K562 (cell line): Measurements from ENCODE around the gene TCF23. TPM values are rescaled to one million over a fixed set of nuclear protein-coding genes. Genes with fewer than 3 reads are reported as not detected.

ENCODE experiments used
- ATAC-seq: fragments of 200-7000 bp; cut with Tn5 transposase; 3 replicates; pipeline ENCODE4 v1.9.1; 2020; ENCODE audit warnings: moderate library complexity
- BruUV-seq: library from RNA; stranded (reverse); fragments of 400-500 nt; replicated peaks from 2 replicates; lab custom pipeline; 2021; lab: Mats Ljungman, UMichigan
- CTCF ChIA-PET: fragments of 300-600 bp; formaldehyde crosslinking; extraction: SDS; loops from one replicate; lab custom pipeline; 2021; ENCODE audit warnings: low intra/inter-chr PET ratio; lab: Yijun Ruan, JAX
- POLR2A ChIA-PET: fragments of 300-600, 350-650 bp; sonication (Branson Sonifier 250); formaldehyde crosslinking; extraction: SDS; loops from one replicate; lab custom pipeline; 2021; ENCODE audit warnings: antibody characterized with exemption, inconsistent platforms; lab: Yijun Ruan, JAX
- DNase-seq, 4 experiments: peaks; one replicate each; pipeline versions ENCODE4 v3.0.0 to v3.0.0-alpha.2; 2011 to 2018; ENCODE audit warnings: low spot score in 3 of 4, mixed read lengths in 3 of 4; ENCODE audit errors: extremely low read depth in 1 of 4
- FAIRE-seq: peaks from 2 replicates; lab custom pipeline; 2011; peaks lifted over from hg19 to GRCh38; lab: Jason Lieb, UNC
- H2AFZ ChIP-seq: 2 replicates; pipeline ENCODE4 v1.6.0; 2011; ENCODE audit warnings: low read depth, low read length, control low read depth, inconsistent platforms
- H3K27ac ChIP-seq: fragments of 200-600 bp; 3 replicates; pipeline ENCODE4 v1.8.0; 2011; ENCODE audit warnings: low read depth, mild to moderate bottlenecking, control low read depth, inconsistent platforms, low read length, moderate library complexity, mixed read lengths; ENCODE audit errors: extremely low read depth
- H3K27me3 ChIP-seq, 2 experiments: fragments of 300-600 bp in 1 of 2; 2 replicates in 1 of 2; 3 replicates in 1 of 2; pipeline versions ENCODE4 v1.6.0 to v1.8.0; 2011; ENCODE audit warnings: inconsistent platforms in 2 of 2, low read length in 2 of 2, mild to moderate bottlenecking in 1 of 2, mixed read lengths in 1 of 2, moderate library complexity in 1 of 2; ENCODE audit not compliant: control insufficient read depth in 2 of 2, insufficient read depth in 2 of 2
- H3K36me3 ChIP-seq: fragments of 300-600 bp; 3 replicates; pipeline ENCODE4 v1.8.0; 2011; ENCODE audit warnings: mild to moderate bottlenecking, low read length, inconsistent platforms; ENCODE audit not compliant: control insufficient read depth, insufficient read depth
- H3K4me1 ChIP-seq, 2 experiments: fragments of 200-600 bp in 1 of 2; replicated peaks in 1 of 2; 2 replicates in 1 of 2; 3 replicates in 1 of 2; pipeline versions ENCODE4 v1.5.1 to v1.8.0; 2011; ENCODE audit warnings: inconsistent platforms in 2 of 2, low read length in 2 of 2, mild to moderate bottlenecking in 1 of 2, mixed read lengths in 1 of 2, moderate library complexity in 1 of 2; ENCODE audit not compliant: control insufficient read depth in 2 of 2, insufficient read depth in 2 of 2
- H3K4me2 ChIP-seq: 2 replicates; pipeline ENCODE4 v1.6.1; 2011; ENCODE audit warnings: low read length, control low read depth, inconsistent platforms, mixed read lengths; ENCODE audit not compliant: insufficient read depth
- H3K4me3 ChIP-seq: fragments of 200-600 bp; sonication (generic), shearing (Covaris generic); 2 replicates; pipeline ENCODE4 v1.5.1; 2016; ENCODE audit warnings: control low read depth, inconsistent platforms
- H3K79me2 ChIP-seq: fragments of 200-600 bp; 3 replicates; pipeline ENCODE4 v1.8.0; 2011; ENCODE audit warnings: low read length, inconsistent platforms; ENCODE audit not compliant: control insufficient read depth, insufficient read depth
- H3K9ac ChIP-seq, 2 experiments: 2 replicates each; pipeline versions ENCODE4 v1.6.0 to v1.6.1; 2011; ENCODE audit warnings: low read depth in 2 of 2, low read length in 2 of 2, control low read depth in 1 of 2, inconsistent platforms in 1 of 2, mild to moderate bottlenecking in 1 of 2, mixed read lengths in 1 of 2; ENCODE audit not compliant: insufficient read depth in 1 of 2
- H3K9me1 ChIP-seq: one replicate; pipeline ENCODE4 v1.6.0; 2011; ENCODE audit warnings: inconsistent platforms, mild to moderate bottlenecking, low read length, moderate library complexity; ENCODE audit not compliant: control insufficient read depth, insufficient read depth
- H3K9me3 ChIP-seq: replicated peaks from 2 replicates; pipeline ENCODE4 v1.5.1; 2011; ENCODE audit warnings: low read depth, low read length, inconsistent platforms; ENCODE audit not compliant: control insufficient read depth, insufficient read depth
- H4K20me1 ChIP-seq: replicated peaks from 2 replicates; pipeline ENCODE4 v1.6.1; 2011; ENCODE audit warnings: low read length, inconsistent platforms, mixed read lengths; ENCODE audit not compliant: control insufficient read depth, insufficient read depth
- BMI1 ChIP-seq: fragments of 150-350 bp; IDR thresholded peaks from 2 replicates; pipeline ENCODE4 v1.6.1; 2014; ENCODE audit warnings: low read length
- CHCHD3 ChIP-seq: fragments of 250-450 bp; sonication (Bioruptor Pico); IDR thresholded peaks from 2 replicates; pipeline ENCODE4 v2.1.2; 2022; ENCODE audit warnings: mild to moderate bottlenecking
- EZH2 ChIP-seq: IDR thresholded peaks from 2 replicates; pipeline ENCODE4 v1.6.1; 2012; ENCODE audit warnings: low read depth, mild to moderate bottlenecking, inconsistent platforms, low read length, borderline replicate concordance
- HDGF ChIP-seq: fragments of 450-650 bp; IDR thresholded peaks from 2 replicates; pipeline ENCODE4 v1.6.1; 2016
- MAFG ChIP-seq: fragments of 450-650 bp; conservative IDR thresholded peaks from 2 replicates; pipeline ENCODE4 v1.6.1; 2016; ENCODE audit warnings: missing genetic modification characterization, missing compliant biosample characterization
- MYC ChIP-seq, 2 experiments: fragments of 250-450 bp in 1 of 2; sonication (Bioruptor Pico) in 1 of 2; IDR thresholded peaks; 2 replicates each; pipeline versions ENCODE4 v1.5.1 to v1.6.1; 2012 to 2021; ENCODE audit warnings: low read depth in 2 of 2, borderline replicate concordance in 1 of 2, improper control_type of control experiment in 1 of 2, low read length in 1 of 2, mild to moderate bottlenecking in 1 of 2, moderate library complexity in 1 of 2
- MYNN ChIP-seq, 2 experiments: sonication (generic); formaldehyde crosslinking in 1 of 2; IDR thresholded peaks; 2 replicates each; pipeline versions ENCODE4 v1.5.0 to v1.6.1; 2016 to 2020; ENCODE audit warnings: antibody characterized with exemption in 1 of 2, missing genetic modification reagents in 1 of 2
- SMAD3 ChIP-seq: fragments of 450-650 bp; formaldehyde crosslinking; conservative IDR thresholded peaks from 2 replicates; pipeline ENCODE4 v1.4.0; 2020; ENCODE audit warnings: mild to moderate bottlenecking
- SRSF3 ChIP-seq: fragments of 200-400 bp; formaldehyde crosslinking; IDR thresholded peaks from 2 replicates; pipeline ENCODE4 v1.6.1; 2016; ENCODE audit warnings: mild to moderate bottlenecking, low read length, moderate library complexity; ENCODE audit not compliant: insufficient read depth
- ZBTB1 ChIP-seq: sonication (generic); formaldehyde crosslinking; IDR thresholded peaks from 2 replicates; pipeline ENCODE4 v1.8.1; 2023; ENCODE audit warnings: missing genetic modification reagents, low read depth, mild to moderate bottlenecking, borderline replicate concordance
- ZNF431 ChIP-seq: sonication (generic); formaldehyde crosslinking; IDR thresholded peaks from 2 replicates; pipeline ENCODE4 v1.8.0; 2022; ENCODE audit warnings: mild to moderate bottlenecking, missing genetic modification reagents
- ZNF778 ChIP-seq: fragments of 450-650 bp; formaldehyde crosslinking; IDR thresholded peaks from 2 replicates; pipeline ENCODE4 v1.4.0; 2020; ENCODE audit warnings: mild to moderate bottlenecking, moderate library complexity
- WGBS: fragments of 100-300 bp; shearing (Covaris generic); methylation state at CpG from one replicate; pipeline ENCODE4 v1.1.6; 2016; ENCODE audit warnings: low coverage, mixed read lengths; ENCODE audit not compliant: insufficient coverage; ENCODE audit errors: missing lambda C conversion rate; 5-methylcytosine and 5-hydroxymethylcytosine counted together
- in situ Hi-C: fragments of 300-500 bp; cut with MboI; formaldehyde crosslinking; loops from 4 replicates; pipeline ENCODE4 v1.15.0; 2018; ENCODE audit warnings: inconsistent platforms, mixed read lengths
- intact Hi-C: fragments of 100-400 bp; cut with micrococcal nuclease; formaldehyde crosslinking; loops from 2 replicates; pipeline ENCODE4 v1.14.2; 2022
- polyA plus RNA-seq, 8 experiments: library from polyadenylated mRNA; depleted of rRNA in 4 of 8; stranded (reverse) in 5 of 8; unstranded in 3 of 8; fragments of >200 nt; fragmentation: Nextera tagmentation in 2 of 8; fragmentation: Illumina TruSeq in 1 of 8; extraction: Ambion mirVana in 2 of 8; extraction: Trizol in 1 of 8; gene quantifications; 2 replicates each; pipeline versions ENCODE4 v1.2.1 to v1.2.3, GENCODE V29; 2011 to 2014; ENCODE audit warnings: inconsistent platforms in 1 of 8, missing spikeins in 1 of 8
- total RNA-seq, 7 experiments: library from RNA; depleted of rRNA in 6 of 7; stranded (reverse); fragments of >200 nt in 6 of 7; fragmentation: Illumina TruSeq in 2 of 7; extraction: Trizol in 2 of 7; gene quantifications; 2 replicates each; pipeline versions ENCODE4 v1.2.1 to v1.2.3, GENCODE V29; 2011 to 2021; ENCODE audit warnings: low replicate concordance in 1 of 7
- TF ChIP-seq, protein P1 (sequence below): fragments of 250-450 bp; sonication (Bioruptor Pico); IDR thresholded peaks from 2 replicates; pipeline ENCODE4 v1.8.0; 2021; ENCODE audit warnings: moderate library complexity, mild to moderate bottlenecking, inconsistent platforms
- TF ChIP-seq, protein P2 (sequence below): fragments of 450-650 bp; IDR thresholded peaks from 2 replicates; pipeline ENCODE4 v1.7.1; 2018; ENCODE audit warnings: mild to moderate bottlenecking, low read depth; ENCODE audit not compliant: partially characterized antibody
- TF ChIP-seq, protein P3 (sequence below): sonication (generic); formaldehyde crosslinking; IDR thresholded peaks from 2 replicates; pipeline ENCODE4 v1.9.0; 2022; ENCODE audit warnings: mild to moderate bottlenecking, missing genetic modification reagents

The TCF23 gene
- total and polyA plus RNA-seq, 9 of the 15 experiments (the other 6 are each of a cell fraction or from before 2014, with no cell fraction given), result 0.07 TPM; not detected in 8

DNA sequence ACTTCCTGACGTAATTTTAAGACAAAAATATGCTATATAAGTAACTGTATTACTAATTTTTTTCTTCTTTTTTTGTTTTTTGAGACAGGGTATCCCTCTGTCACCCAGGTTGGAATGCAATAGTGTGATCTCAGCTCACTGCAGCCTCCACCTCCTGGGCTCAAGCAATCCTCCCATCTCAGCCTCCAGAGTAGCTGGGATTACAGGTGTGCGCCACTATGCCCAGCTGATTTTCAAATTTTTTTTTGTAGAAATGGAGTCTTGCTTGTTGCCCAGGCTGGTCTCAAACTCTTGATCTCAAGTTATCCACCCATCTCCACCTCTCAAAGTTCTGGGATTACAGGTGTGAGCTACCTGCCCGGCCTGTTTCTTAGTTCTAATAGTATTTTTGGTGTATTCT lies 29.7 kb downstream of the TCF23 start:
- H3K4me3 ChIP-seq, result no peak overlapping the region
- no peaks in the 10 kb centered on the region for H3K79me2 ChIP-seq
- H3K4me1 ChIP-seq, result no peaks in the 10 kb centered on the region
- no TSS peak for BruUV-seq
- H3K9ac ChIP-seq, result no peak overlapping the region
- no peak for ATAC-seq
- no peak overlapping the region for H3K27ac ChIP-seq
- H3K4me2 ChIP-seq, result no peak overlapping the region
- WGBS, result 8% methylated on average over 3 of the region's 3 CpGs
- peaks cover 12 to 30% of the 10 kb centered on the region in 2 experiments; a peak in 4 of 5 replicates for H3K27me3 ChIP-seq
- intact Hi-C loops (no loop called here), in situ Hi-C loops (no loop called here)
- H3K36me3 ChIP-seq, result no peaks in the 10 kb centered on the region
- no peaks in the 10 kb centered on the region for H3K9me3 ChIP-seq
- FAIRE-seq, result no peak
- POLR2A ChIA-PET, result interaction anchor here (0.7 to 1.5 kb wide), 2 partner anchors 9 to 92 kb away, joined by 3 to 5 read pairs; no protein-coding TSS in a partner anchor
- no peak for TF ChIP-seq MYC (IDR thresholded peaks at IDR 0.05; ENCODE audit: low read depth, low read length)
- TF ChIP-seq MYC (CRISPR knock-in tag; IDR thresholded peaks at IDR 0.05; ENCODE audit: borderline replicate concordance, low read depth), result no peak
- TF ChIP-seq, protein P1, sequence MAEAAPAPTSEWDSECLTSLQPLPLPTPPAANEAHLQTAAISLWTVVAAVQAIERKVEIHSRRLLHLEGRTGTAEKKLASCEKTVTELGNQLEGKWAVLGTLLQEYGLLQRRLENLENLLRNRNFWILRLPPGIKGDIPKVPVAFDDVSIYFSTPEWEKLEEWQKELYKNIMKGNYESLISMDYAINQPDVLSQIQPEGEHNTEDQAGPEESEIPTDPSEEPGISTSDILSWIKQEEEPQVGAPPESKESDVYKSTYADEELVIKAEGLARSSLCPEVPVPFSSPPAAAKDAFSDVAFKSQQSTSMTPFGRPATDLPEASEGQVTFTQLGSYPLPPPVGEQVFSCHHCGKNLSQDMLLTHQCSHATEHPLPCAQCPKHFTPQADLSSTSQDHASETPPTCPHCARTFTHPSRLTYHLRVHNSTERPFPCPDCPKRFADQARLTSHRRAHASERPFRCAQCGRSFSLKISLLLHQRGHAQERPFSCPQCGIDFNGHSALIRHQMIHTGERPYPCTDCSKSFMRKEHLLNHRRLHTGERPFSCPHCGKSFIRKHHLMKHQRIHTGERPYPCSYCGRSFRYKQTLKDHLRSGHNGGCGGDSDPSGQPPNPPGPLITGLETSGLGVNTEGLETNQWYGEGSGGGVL (CRISPR knock-in tag), result no peak
- TF ChIP-seq, protein P2, sequence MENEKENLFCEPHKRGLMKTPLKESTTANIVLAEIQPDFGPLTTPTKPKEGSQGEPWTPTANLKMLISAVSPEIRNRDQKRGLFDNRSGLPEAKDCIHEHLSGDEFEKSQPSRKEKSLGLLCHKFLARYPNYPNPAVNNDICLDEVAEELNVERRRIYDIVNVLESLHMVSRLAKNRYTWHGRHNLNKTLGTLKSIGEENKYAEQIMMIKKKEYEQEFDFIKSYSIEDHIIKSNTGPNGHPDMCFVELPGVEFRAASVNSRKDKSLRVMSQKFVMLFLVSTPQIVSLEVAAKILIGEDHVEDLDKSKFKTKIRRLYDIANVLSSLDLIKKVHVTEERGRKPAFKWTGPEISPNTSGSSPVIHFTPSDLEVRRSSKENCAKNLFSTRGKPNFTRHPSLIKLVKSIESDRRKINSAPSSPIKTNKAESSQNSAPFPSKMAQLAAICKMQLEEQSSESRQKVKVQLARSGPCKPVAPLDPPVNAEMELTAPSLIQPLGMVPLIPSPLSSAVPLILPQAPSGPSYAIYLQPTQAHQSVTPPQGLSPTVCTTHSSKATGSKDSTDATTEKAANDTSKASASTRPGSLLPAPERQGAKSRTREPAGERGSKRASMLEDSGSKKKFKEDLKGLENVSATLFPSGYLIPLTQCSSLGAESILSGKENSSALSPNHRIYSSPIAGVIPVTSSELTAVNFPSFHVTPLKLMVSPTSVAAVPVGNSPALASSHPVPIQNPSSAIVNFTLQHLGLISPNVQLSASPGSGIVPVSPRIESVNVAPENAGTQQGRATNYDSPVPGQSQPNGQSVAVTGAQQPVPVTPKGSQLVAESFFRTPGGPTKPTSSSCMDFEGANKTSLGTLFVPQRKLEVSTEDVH, result no peak
- no peak for TF ChIP-seq HDGF
- TF ChIP-seq SMAD3, result no peak
- TF ChIP-seq MAFG (tag), result no peak
- no peak for TF ChIP-seq ZNF778
- TF ChIP-seq, protein P3, sequence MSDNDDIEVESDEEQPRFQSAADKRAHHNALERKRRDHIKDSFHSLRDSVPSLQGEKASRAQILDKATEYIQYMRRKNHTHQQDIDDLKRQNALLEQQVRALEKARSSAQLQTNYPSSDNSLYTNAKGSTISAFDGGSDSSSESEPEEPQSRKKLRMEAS (CRISPR knock-in tag), result no peak
- no peak for TF ChIP-seq CHCHD3 (CRISPR knock-in tag)
- no peak for TF ChIP-seq SRSF3
- TF ChIP-seq MYNN (IDR thresholded peaks at IDR 0.05), result no peak
- TF ChIP-seq MYNN (CRISPR knock-in tag; IDR thresholded peaks at IDR 0.05), result no peak
- TF ChIP-seq ZBTB1 (CRISPR knock-in tag), result no peak
- no peak for TF ChIP-seq ZNF431
- no peak for TF ChIP-seq EZH2
- no peak for TF ChIP-seq BMI1
- DNase-seq, result no peak
- H4K20me1 ChIP-seq, result no peaks in the 10 kb centered on the region
- H3K9me1 ChIP-seq, result no peaks in the 10 kb centered on the region
- CTCF ChIA-PET, result no interaction called here
- H2AFZ ChIP-seq, result no peak overlapping the region
